HCT116 (cell line): ENCODE results near the gene ZMYND11. TPM values are rescaled to one million over a fixed set of nuclear protein-coding genes. Genes with fewer than 3 reads are reported as not detected.

ENCODE experiments used
- ATAC-seq: fragments of 200-7000 bp; cut with Tn5 transposase; 2 replicates; pipeline ENCODE4 v1.9.1; 2020; ENCODE audit warnings: mild to moderate bottlenecking, moderate library complexity
- BruUV-seq: library from RNA; stranded (reverse); fragments of 400-500 nt; replicated peaks from 2 replicates; lab custom pipeline; 2021; lab: Mats Ljungman, UMichigan
- CTCF ChIA-PET: fragments of 300-600 bp; sonication (Branson Sonifier 250); formaldehyde crosslinking; loops from one replicate; lab custom pipeline; 2021; ENCODE audit warnings: antibody characterized with exemption; lab: Charles Lee
- POLR2A ChIA-PET: fragments of 300-600, 350-600 bp; sonication (Branson Sonifier 250); formaldehyde crosslinking; loops from one replicate; lab custom pipeline; 2021; ENCODE audit warnings: antibody characterized with exemption; lab: Charles Lee
- RAD21 ChIA-PET, 2 experiments: fragments of 300-600 bp; sonication (Branson Sonifier 250); formaldehyde crosslinking; loops; one replicate each; lab custom pipeline; 2023; ENCODE audit warnings: low total read pairs in 2 of 2; ENCODE audit not compliant: uncharacterized antibody in 2 of 2, unreplicated experiment in 2 of 2, low non-redundant PET in 1 of 2; lab: Charles Lee
- DNase-seq: peaks from one replicate; pipeline ENCODE4 v3.0.0-alpha.2; 2010; ENCODE audit warnings: low read depth, low spot score
- H2AFZ ChIP-seq: fragments of 200-600 bp; shearing (Covaris generic), sonication (generic); 2 replicates; pipeline ENCODE4 v1.6.1; 2017; ENCODE audit warnings: low read depth, mixed run types, mixed read lengths, antibody characterized with exemption, low read length; ENCODE audit not compliant: poor library complexity, severe bottlenecking
- H3K27ac ChIP-seq: 2 replicates; pipeline ENCODE4 v1.5.1; 2012; ENCODE audit warnings: low read depth, low read length
- H3K27me3 ChIP-seq: fragments of 200-600 bp; sonication (generic); 2 replicates; pipeline ENCODE4 v1.6.1; 2016; ENCODE audit warnings: mixed run types, low read length, mixed read lengths; ENCODE audit not compliant: insufficient read depth
- H3K36me3 ChIP-seq, 2 experiments: fragments of 200-500 bp in 1 of 2; fragments of 200-600 bp in 1 of 2; sonication (Bioruptor generic) in 1 of 2; sonication (generic) in 1 of 2; 2 replicates each; pipeline versions ENCODE4 v1.5.1 to v1.6.1; 2014 to 2016; ENCODE audit warnings: low read length in 2 of 2, inconsistent platforms in 1 of 2, mixed read lengths in 1 of 2, mixed run types in 1 of 2; ENCODE audit not compliant: insufficient read depth in 2 of 2, control insufficient read depth in 1 of 2
- H3K4me1 ChIP-seq, 2 experiments: fragments of 200-600 bp in 1 of 2; sonication (generic) in 1 of 2; 2 replicates each; pipeline versions ENCODE4 v1.5.1 to v1.6.1; 2012 to 2017; ENCODE audit warnings: low read length in 2 of 2, inconsistent platforms in 1 of 2, mild to moderate bottlenecking in 1 of 2, mixed read lengths in 1 of 2, mixed run types in 1 of 2, moderate library complexity in 1 of 2; ENCODE audit not compliant: insufficient read depth in 2 of 2, control insufficient read depth in 1 of 2
- H3K4me2 ChIP-seq: fragments of 200-600 bp; sonication (generic); 2 replicates; pipeline ENCODE4 v1.6.1; 2017; ENCODE audit warnings: mixed run types, low read length, mixed read lengths
- H3K4me3 ChIP-seq, 2 experiments: fragments of 200-600 bp in 1 of 2; sonication (generic) in 1 of 2; replicated peaks in 1 of 2; 2 replicates each; pipeline ENCODE4 v1.5.1; 2011 to 2016; ENCODE audit warnings: low read length in 2 of 2, control low read depth in 1 of 2, low read depth in 1 of 2, mild to moderate bottlenecking in 1 of 2, mixed read lengths in 1 of 2, mixed run types in 1 of 2
- H3K79me2 ChIP-seq: fragments of 200-600 bp; sonication (generic); 2 replicates; pipeline ENCODE4 v1.6.1; 2017; ENCODE audit warnings: mild to moderate bottlenecking, mixed run types, low read length, moderate library complexity, mixed read lengths; ENCODE audit not compliant: insufficient read depth
- H3K9ac ChIP-seq: fragments of 200-600 bp; sonication (generic); 2 replicates; pipeline ENCODE4 v1.6.1; 2016; ENCODE audit warnings: low read length, mixed read lengths
- H3K9me2 ChIP-seq: fragments of 200-600 bp; sonication (generic), shearing (Covaris generic); 2 replicates; pipeline ENCODE4 v1.6.1; 2017; ENCODE audit warnings: mixed run types, mild to moderate bottlenecking, moderate library complexity; ENCODE audit not compliant: insufficient read depth
- H3K9me3 ChIP-seq, 2 experiments: fragments of 200-500 bp in 1 of 2; fragments of 200-600 bp in 1 of 2; sonication (Bioruptor generic) in 1 of 2; sonication (generic) in 1 of 2; 2 replicates each; pipeline ENCODE4 v1.6.1; 2014 to 2017; ENCODE audit warnings: low read length in 2 of 2, mixed read lengths in 2 of 2, inconsistent platforms in 1 of 2, low read depth in 1 of 2, mild to moderate bottlenecking in 1 of 2, mixed run types in 1 of 2, moderate library complexity in 1 of 2; ENCODE audit not compliant: control insufficient read depth in 1 of 2, insufficient read depth in 1 of 2
- H4K20me1 ChIP-seq: fragments of 200-600 bp; sonication (generic), shearing (Covaris generic); 2 replicates; pipeline ENCODE4 v1.6.1; 2017; ENCODE audit warnings: mixed run types, mild to moderate bottlenecking, moderate library complexity; ENCODE audit not compliant: insufficient read depth
- CEBPB ChIP-seq: IDR thresholded peaks from 2 replicates; pipeline ENCODE4 v1.6.1; 2012; ENCODE audit warnings: low read depth
- EGR1 ChIP-seq: IDR thresholded peaks from 2 replicates; pipeline ENCODE4 v1.6.1; 2012; ENCODE audit warnings: low read depth
- ELF1 ChIP-seq: IDR thresholded peaks from 2 replicates; pipeline ENCODE4 v1.6.1; 2012; ENCODE audit warnings: low read depth, borderline replicate concordance
- EZH2 ChIP-seq: fragments of 200-600 bp; sonication (generic); IDR thresholded peaks from 2 replicates; pipeline ENCODE4 v1.6.1; 2017; ENCODE audit warnings: antibody characterized with exemption, mixed run types
- EZH2phosphoT487 ChIP-seq: fragments of 200-600 bp; IDR thresholded peaks from 2 replicates; pipeline ENCODE4 v1.6.1; 2018; ENCODE audit warnings: antibody characterized with exemption, borderline replicate concordance
- POLR2A ChIP-seq: IDR thresholded peaks from 2 replicates; pipeline ENCODE4 v1.7.0; 2011; ENCODE audit warnings: borderline replicate concordance; ENCODE audit not compliant: insufficient read depth, insufficient read length; ENCODE audit errors: extremely low read depth
- POLR2AphosphoS5 ChIP-seq: IDR thresholded peaks from 2 replicates; pipeline ENCODE4 v1.6.1; 2011; ENCODE audit warnings: mild to moderate bottlenecking, low read depth, low read length, moderate library complexity
- SP1 ChIP-seq: IDR thresholded peaks from 2 replicates; pipeline ENCODE4 v1.6.1; 2012; ENCODE audit warnings: low read depth
- SRF ChIP-seq: IDR thresholded peaks from 2 replicates; pipeline ENCODE4 v1.6.1; 2012; ENCODE audit warnings: low read depth
- TCF7L2 ChIP-seq: IDR thresholded peaks from 2 replicates; pipeline ENCODE4 v1.7.0; 2011; ENCODE audit warnings: borderline replicate concordance, inconsistent platforms; ENCODE audit not compliant: insufficient read depth, insufficient read length; ENCODE audit errors: extremely low read depth
- YY1 ChIP-seq: IDR thresholded peaks from 2 replicates; pipeline ENCODE4 v1.6.1; 2011; ENCODE audit warnings: low read length, low read depth, moderate library complexity, mild to moderate bottlenecking; ENCODE audit not compliant: insufficient replicate concordance; ENCODE audit errors: extremely low read depth
- ZNF274 ChIP-seq: fragments of 200-500 bp; sonication (Bioruptor generic); IDR thresholded peaks from 2 replicates; pipeline ENCODE4 v1.6.1; 2014; ENCODE audit warnings: mild to moderate bottlenecking, low read depth, low read length, inconsistent platforms
- intact Hi-C: fragments of 100-400 bp; cut with micrococcal nuclease; formaldehyde crosslinking; loops from 2 replicates; pipeline ENCODE4 v1.10.0; 2022
- total RNA-seq: library from RNA; stranded (reverse); gene quantifications from one replicate; pipeline ENCODE4 v1.2.1, GENCODE V29; 2021; ENCODE audit not compliant: unreplicated experiment
- TF ChIP-seq, protein P1 (sequence below): IDR thresholded peaks from 2 replicates; pipeline ENCODE4 v1.6.1; 2011; ENCODE audit warnings: mild to moderate bottlenecking, low read length, moderate library complexity; ENCODE audit not compliant: insufficient replicate concordance; ENCODE audit errors: extremely low read depth
- TF ChIP-seq, protein P2 (sequence below): IDR thresholded peaks from 2 replicates; pipeline ENCODE4 v1.6.1; 2012
- TF ChIP-seq, protein P3 (sequence below), 3 experiments: fragments of 200-600 bp in 1 of 3; sonication (generic) in 1 of 3; IDR thresholded peaks in 2 of 3; conservative IDR thresholded peaks in 1 of 3; 2 replicates each; pipeline ENCODE4 v1.5.1; 2012 to 2017; ENCODE audit warnings: low read depth in 2 of 3, low read length in 2 of 3, antibody characterized with exemption in 1 of 3, borderline replicate concordance in 1 of 3, control low read depth in 1 of 3, mild to moderate bottlenecking in 1 of 3, mixed read lengths in 1 of 3, mixed run types in 1 of 3, moderate library complexity in 1 of 3; ENCODE audit not compliant: insufficient read depth in 1 of 3
- TF ChIP-seq, protein P4 (sequence below): IDR thresholded peaks from 2 replicates; pipeline ENCODE4 v1.6.1; 2012

ZMYND11 gene
- total RNA-seq, 1 experiment from 2014 or later = 28.3 TPM

DNA sequence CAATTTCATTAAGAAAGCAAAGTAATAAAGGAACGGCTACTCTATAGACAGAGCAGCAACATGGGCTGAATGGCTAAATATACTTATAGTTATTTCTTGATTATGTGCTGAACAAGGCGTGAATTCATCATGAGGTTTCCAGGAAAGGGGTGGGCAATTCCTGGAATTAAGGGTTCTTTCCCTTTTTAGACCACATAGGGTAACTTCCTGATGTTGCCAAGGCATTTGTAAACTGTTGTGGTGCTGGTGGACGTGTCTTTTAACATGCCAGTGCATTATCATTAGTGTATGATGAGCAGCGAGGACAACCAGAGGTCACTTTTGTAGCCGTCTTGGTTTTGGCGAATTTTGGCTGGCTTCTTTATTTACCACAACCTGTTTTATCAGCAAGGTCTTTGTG, 28.5 kb upstream of the ZMYND11 start (continued):
- TF ChIP-seq, protein P1, sequence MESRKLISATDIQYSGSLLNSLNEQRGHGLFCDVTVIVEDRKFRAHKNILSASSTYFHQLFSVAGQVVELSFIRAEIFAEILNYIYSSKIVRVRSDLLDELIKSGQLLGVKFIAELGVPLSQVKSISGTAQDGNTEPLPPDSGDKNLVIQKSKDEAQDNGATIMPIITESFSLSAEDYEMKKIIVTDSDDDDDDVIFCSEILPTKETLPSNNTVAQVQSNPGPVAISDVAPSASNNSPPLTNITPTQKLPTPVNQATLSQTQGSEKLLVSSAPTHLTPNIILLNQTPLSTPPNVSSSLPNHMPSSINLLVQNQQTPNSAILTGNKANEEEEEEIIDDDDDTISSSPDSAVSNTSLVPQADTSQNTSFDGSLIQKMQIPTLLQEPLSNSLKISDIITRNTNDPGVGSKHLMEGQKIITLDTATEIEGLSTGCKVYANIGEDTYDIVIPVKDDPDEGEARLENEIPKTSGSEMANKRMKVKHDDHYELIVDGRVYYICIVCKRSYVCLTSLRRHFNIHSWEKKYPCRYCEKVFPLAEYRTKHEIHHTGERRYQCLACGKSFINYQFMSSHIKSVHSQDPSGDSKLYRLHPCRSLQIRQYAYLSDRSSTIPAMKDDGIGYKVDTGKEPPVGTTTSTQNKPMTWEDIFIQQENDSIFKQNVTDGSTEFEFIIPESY = no peak
- no peak for TF ChIP-seq TCF7L2
- TF ChIP-seq SP1 = no peak
- TF ChIP-seq EZH2phosphoT487 = no peak

DNA sequence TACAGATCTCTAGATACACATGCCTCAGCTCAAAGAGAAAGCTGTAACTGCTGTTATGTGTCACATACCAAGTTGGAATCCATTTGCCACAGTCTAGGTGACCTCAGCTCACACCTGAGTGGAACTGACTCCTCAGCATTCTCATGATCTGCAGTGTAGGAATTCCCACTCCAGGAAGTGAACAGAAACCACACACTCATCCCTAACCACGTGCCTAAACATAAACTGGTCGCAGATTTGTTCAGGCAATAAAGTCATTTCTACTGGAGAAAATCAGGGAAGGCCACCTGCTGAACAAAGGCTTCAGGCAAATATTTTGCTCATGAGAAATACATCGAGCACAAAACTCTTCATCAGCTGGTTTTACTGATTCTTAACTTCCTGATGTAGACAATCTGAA, 23.0 kb upstream of the ZMYND11 start:
- H3K9ac ChIP-seq = no peak overlapping the region
- ChIA-PET RAD21 (no interaction called here), CTCF (no interaction called here), POLR2A (no interaction called here)
- H2AFZ ChIP-seq = peak overlapping the region; percentile 56
- no peaks in the 10 kb centered on the region for H4K20me1 ChIP-seq
- BruUV-seq = no TSS peak
- no peaks in the 10 kb centered on the region for H3K36me3 ChIP-seq
- no peaks in the 10 kb centered on the region for H3K79me2 ChIP-seq
- no peaks in the 10 kb centered on the region for H3K9me3 ChIP-seq
- DNase-seq (no peak), ATAC-seq (no peak)
- H3K4me3 ChIP-seq = no peak overlapping the region
- H3K27me3 ChIP-seq = no peaks in the 10 kb centered on the region
- no peaks in the 10 kb centered on the region for H3K9me2 ChIP-seq
- intact Hi-C loops = no loop called here
- H3K27ac ChIP-seq = no peak overlapping the region
- peaks cover 0 to 8% of the 10 kb centered on the region in 2 experiments; a peak in 1 of 4 replicates for H3K4me1 ChIP-seq
- H3K4me2 ChIP-seq = no peak overlapping the region
- TF ChIP-seq EGR1 (no peak), ZNF274 (no peak), CEBPB (no peak), EZH2 (no peak), YY1 (no peak), ELF1 (no peak), POLR2A (no peak), SRF (no peak), POLR2AphosphoS5 (no peak), TCF7L2 (no peak), EZH2phosphoT487 (no peak)
- TF ChIP-seq, protein P2, sequence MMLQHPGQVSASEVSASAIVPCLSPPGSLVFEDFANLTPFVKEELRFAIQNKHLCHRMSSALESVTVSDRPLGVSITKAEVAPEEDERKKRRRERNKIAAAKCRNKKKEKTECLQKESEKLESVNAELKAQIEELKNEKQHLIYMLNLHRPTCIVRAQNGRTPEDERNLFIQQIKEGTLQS = no peak
- TF ChIP-seq, protein P3, sequence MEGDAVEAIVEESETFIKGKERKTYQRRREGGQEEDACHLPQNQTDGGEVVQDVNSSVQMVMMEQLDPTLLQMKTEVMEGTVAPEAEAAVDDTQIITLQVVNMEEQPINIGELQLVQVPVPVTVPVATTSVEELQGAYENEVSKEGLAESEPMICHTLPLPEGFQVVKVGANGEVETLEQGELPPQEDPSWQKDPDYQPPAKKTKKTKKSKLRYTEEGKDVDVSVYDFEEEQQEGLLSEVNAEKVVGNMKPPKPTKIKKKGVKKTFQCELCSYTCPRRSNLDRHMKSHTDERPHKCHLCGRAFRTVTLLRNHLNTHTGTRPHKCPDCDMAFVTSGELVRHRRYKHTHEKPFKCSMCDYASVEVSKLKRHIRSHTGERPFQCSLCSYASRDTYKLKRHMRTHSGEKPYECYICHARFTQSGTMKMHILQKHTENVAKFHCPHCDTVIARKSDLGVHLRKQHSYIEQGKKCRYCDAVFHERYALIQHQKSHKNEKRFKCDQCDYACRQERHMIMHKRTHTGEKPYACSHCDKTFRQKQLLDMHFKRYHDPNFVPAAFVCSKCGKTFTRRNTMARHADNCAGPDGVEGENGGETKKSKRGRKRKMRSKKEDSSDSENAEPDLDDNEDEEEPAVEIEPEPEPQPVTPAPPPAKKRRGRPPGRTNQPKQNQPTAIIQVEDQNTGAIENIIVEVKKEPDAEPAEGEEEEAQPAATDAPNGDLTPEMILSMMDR (IDR thresholded peaks at IDR 0.05 in 2 of 3, conservative IDR thresholded peaks at IDR 0.05 in 1 of 3; ENCODE audit: borderline replicate concordance in 1 of 3, insufficient read depth in 1 of 3, low read depth in 2 of 3, low read length in 2 of 3) = no peak
- TF ChIP-seq, protein P4, sequence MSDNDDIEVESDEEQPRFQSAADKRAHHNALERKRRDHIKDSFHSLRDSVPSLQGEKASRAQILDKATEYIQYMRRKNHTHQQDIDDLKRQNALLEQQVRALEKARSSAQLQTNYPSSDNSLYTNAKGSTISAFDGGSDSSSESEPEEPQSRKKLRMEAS = no peak
- TF ChIP-seq, protein P1 = no peak
